HTR-8/SVneo (cell line): Measurements from ENCODE around the gene CYB5R3.
"Not testable (repeated sequence)": the region's sequence is repeated elsewhere in the genome, so short reads cannot be mapped to it uniquely, and the experiment has no call there.

Experiments used
- DNase-seq: peaks from one replicate; pipeline ENCODE4 v3.0.0; 2011; ENCODE audit warnings: low spot score, mixed read lengths; ENCODE audit not compliant: insufficient read length
- FAIRE-seq: peaks from 2 replicates; lab custom pipeline; 2011; peaks lifted over from hg19 to GRCh38; lab: Jason Lieb, UNC

Gene CYB5R3

GRCh38 chr22:42608823-42609361 lies 40.3 kb downstream of the CYB5R3 start:
- DNase-seq (peak; percentile 42), FAIRE-seq (no peak)

DNA sequence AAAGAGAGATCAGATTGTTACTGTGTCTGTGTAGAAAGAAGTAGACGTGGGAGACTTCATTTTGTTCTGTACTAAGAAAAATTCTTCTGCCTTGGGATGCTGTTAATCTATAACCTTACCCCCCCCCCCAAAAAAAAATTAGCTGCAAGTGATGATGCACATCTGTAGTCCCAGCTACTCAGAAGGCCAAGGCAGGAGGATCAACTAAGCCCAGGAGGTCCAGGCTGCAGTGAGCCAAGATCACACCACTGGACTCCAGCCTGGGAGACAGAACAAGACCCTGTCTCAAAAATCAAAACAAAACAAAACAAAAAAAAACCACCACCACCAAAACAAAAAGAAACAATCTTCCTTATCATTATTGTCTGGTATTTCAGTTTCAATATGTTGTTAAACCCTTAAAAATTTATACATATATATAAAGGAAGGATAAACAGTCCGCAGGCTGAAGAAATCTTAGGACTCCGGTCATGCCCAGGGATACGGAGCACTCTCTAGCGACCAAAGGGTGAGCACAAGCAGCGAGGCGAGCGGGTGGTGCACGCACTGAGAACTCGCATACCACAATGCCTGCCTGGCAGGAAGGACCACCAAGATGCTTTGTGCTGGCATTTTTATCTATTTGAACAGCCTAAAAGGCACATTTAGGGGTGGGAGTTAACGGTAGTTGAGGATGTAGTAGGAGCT lies 40.9 kb downstream of the CYB5R3 start:
- FAIRE-seq (no peak), DNase-seq (no peak)

GRCh38 chr22:42607641-42608040 lies 41.6 kb downstream of the CYB5R3 start:
- not testable (repeated sequence) for DNase-seq, FAIRE-seq

DNA sequence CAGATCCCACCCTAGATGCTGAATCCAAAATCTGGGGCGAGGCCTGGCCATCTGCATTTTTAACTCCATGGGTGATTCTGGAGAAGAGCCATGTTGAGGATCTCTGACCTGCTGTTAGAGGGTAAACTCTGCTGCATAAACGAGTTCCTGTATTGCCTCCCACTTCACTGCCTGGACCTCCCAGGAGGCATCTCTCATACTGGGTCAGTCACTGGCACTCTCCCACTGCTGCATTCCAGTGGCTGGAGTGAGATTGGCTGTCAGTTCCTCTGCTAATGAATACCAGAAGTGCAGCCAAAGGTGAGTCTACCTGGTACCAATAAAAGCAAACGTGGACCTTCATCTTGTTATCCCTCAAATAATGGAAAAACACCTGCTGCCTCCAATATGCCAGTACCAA lies 44.8 kb downstream of the CYB5R3 start:
- FAIRE-seq (no peak), DNase-seq (no peak)

DNA sequence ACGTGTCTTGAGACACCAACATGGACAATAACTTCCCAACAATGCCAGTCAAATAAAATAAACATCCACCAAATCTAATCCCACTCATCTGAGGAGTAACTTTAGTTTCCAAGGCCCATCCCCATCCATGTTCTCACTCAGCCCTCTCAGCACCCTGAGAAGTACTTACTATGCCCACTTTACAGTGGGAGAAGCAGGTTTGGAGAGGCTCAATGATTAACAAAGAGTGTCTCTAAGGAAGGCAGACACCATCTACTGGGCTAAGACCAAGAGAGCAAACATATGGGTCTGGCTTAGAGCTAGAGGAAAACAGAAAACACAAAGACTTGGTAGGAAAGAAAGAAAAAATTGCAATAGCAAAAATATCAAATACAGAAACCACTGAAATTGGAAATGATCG lies 45.8 kb downstream of the CYB5R3 start:
- DNase-seq (no peak), FAIRE-seq (no peak)

DNA sequence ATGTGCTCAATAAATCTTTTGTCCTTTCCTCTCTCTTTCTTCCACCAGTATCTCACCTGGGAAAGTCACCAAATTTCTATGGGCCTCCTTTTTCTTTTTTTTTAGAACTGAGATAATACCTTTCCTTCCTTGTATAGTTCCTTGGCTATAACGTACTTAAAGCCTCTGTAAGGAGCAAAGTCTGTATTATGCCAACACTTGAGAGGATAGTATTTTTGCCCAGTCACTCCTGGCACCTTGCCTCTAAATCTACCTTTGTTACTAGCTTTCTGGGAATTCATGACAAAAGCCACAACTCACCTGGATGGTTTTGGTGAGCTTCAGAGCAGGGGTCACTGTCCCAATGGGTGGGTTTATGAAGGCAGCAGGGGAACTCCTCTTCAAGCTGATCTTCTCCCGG lies 46.7 kb downstream of the CYB5R3 start:
- FAIRE-seq = no peak

DNA sequence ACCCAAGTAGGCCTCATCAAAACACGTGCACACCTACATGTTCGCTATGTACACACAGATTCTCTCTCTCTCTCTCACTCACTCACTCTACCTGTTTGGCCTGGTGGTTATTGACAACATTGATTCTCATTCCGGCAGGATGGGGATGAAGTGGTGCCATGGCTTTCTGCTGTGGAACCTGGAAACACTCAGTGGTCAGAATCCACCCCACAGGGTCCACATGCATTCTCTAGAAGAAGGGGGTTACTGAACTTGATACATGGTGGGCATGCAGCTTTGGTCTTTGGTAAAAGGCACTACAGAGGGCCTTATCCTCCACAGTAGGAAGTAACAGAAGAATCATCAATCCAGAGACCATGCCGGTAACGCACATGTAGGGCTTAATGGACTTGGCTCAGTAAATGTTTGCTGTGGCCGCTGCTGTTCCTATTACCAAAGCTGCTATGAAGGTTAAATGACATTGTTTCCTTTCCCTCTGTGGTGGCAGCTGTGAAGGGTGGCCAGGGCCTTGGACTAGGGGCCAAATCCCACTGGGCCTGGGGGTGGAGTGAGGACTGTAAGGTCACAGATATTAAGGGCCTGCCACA lies 47.2 kb downstream of the CYB5R3 start:
- FAIRE-seq = no peak
- DNase-seq = no peak

More for the DNA sequence above, 46.7 kb downstream of the CYB5R3 start:
- DNase-seq = no peak

GRCh38 chr22:42596863-42597530 lies 52.2 kb downstream of the CYB5R3 start:
- FAIRE-seq (no peak), DNase-seq (no peak)

DNA sequence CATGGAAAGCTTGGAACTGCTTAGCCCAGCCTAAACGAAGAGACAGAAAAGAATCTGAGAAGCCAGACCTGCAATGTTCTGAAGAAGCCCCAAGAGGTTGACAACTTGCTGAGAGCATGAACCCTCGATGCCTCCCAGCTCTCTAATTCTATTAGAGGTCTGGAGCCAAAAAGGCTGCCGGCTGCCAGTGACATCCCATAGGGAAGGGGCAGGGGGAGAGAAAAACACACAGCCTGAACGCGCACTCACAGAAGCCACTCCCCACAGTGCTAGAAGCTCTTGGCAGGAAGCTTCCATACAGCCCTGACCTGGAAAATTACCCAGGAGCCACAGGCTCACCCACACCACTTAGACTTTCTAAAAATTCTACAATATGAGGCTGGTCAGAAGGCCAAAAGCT lies 52.9 kb downstream of the CYB5R3 start:
- FAIRE-seq (no peak), DNase-seq (no peak)

- no peak for DNase-seq
- no peak for FAIRE-seq
These were observed 53.8 kb downstream of the CYB5R3 start for GRCh38 chr22:42595434-42595833.

DNA sequence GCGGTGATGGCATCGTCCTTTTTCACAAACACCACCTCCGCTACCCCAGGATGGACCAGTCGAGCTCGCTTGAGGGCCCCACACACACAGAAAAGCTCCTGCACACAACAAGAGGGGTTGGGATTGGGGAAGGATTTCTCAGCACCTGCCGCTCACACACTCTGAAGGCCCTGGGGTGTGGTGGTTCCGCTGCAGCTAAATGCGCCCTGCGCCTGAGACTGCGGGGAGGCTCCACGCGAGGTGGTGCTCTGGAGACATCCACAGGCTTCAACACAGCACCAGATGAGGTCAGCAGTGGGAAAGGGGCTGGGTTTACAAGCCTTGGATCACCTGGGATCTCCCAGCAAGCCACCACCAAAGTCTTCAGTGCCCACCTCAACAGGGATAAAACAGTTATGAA lies 57.2 kb downstream of the CYB5R3 start:
- FAIRE-seq (no peak), DNase-seq (no peak)

DNA sequence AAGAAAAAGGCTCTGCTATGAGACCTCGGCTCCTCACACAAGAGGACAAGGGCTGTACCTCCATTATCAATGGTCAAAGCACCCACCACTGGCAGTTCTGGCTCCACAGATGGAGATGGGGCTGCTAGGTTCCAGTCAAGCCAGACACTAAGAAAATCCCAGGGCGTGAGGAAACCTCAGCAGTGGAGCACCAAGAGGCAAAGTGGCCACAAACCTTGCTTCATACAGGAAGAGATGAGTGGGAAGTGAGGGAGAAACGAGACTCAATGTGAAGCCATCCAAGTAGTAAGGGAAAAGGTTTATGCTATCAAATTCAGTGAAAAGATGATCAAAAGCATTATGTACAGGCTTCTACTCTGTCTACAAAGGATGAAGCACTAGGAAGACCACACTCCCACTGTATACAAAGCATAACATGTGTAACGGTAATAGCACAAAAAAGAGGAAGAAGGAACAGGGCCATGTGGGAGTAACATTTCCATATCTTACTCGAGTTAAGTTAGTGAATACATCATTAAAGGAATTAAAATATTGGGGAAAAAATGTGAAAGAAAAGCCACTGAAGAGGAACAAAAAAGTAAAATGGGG lies 61.5 kb downstream of the CYB5R3 start:
- DNase-seq = no peak
- FAIRE-seq = no peak

DNA sequence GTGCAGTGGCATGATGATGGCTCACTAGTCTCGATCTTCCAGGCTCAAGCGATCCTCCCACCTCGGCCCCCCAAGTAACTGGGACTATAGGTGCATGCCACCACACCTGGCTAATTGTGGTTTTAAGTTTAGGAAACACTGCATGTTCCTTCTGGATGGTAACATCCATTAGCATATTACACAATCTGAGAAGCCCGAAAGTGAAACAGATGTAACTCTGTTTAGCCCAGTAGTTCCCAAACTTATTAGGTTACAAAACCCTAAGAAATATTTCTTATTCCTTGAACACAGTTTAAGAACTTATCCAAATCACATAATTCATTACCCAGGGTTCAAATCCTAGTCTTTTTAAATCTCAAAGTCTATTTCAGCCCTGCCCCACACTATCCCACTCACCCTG lies 62.8 kb downstream of the CYB5R3 start:
- FAIRE-seq = no peak

DNA sequence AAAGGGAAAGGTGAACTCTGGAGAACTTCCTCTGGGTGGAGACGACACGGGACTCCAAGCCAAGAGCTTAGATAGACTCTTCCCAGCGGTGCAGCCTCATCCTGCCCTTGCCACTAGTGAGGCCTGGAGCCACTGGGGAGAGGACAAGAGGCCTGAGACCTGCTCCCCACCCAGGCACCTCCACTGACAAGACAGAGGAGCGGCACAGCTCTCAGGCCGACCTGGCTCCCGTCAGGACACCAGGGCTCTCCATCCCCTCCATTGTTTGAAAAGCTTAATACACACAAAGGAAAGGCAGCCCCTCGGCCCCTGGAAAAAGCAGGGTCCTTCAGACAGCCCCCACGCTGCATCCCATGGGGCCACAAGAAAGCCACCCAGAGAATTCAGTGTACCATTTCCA lies 64.1 kb downstream of the CYB5R3 start:
- DNase-seq (no peak), FAIRE-seq (no peak)

More for the DNA sequence above, 62.8 kb downstream of the CYB5R3 start:
- no peak for DNase-seq

DNA sequence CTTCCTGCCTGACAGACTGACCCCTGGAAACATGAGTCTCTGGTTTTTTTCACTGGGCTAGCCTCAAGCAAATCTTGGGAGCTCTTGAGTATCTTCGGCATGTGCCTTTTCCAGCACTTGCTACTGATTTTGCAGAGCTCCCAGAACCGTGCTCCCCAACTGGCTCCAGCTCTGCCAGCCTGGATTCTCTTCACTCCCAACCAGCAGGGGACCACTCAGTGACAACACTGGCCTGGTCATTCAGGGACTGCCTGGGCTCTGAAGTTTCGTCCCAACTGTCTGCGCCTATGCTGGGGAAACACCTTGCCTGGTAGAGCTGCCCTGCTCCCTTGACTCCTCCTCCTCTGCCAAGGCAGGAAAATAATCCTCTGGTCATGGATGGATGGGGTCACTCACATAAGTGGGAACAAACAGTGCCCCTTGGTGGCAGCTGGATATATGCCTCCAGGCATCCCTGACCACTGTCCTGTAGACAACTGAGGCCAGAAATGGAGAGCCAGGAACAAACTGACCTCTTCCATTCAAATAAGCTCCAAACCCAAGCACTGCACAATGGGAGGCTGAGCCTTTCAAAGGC lies 64.7 kb downstream of the CYB5R3 start:
- DNase-seq = no peak
- no peak for FAIRE-seq

DNA sequence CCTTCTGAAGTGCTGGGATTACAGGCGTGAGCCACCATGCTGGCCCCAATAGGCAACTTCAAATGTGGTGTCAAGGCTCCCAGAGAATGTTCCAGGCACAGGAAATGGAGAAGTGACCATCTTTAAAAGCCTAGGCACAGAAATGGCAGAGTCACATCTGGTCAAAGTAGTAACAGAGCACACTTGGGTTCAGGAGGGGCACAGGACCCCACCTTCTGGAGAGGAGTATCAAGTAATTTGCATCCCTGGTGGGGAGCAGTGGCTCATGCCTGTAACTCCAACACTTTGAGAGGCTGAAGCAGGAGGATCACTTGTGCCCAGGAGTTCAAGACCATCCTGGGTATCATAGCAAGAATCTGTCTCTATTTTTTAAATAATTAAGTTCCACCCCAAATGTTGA lies 66.2 kb downstream of the CYB5R3 start:
- FAIRE-seq = no peak
- DNase-seq = no peak

DNA sequence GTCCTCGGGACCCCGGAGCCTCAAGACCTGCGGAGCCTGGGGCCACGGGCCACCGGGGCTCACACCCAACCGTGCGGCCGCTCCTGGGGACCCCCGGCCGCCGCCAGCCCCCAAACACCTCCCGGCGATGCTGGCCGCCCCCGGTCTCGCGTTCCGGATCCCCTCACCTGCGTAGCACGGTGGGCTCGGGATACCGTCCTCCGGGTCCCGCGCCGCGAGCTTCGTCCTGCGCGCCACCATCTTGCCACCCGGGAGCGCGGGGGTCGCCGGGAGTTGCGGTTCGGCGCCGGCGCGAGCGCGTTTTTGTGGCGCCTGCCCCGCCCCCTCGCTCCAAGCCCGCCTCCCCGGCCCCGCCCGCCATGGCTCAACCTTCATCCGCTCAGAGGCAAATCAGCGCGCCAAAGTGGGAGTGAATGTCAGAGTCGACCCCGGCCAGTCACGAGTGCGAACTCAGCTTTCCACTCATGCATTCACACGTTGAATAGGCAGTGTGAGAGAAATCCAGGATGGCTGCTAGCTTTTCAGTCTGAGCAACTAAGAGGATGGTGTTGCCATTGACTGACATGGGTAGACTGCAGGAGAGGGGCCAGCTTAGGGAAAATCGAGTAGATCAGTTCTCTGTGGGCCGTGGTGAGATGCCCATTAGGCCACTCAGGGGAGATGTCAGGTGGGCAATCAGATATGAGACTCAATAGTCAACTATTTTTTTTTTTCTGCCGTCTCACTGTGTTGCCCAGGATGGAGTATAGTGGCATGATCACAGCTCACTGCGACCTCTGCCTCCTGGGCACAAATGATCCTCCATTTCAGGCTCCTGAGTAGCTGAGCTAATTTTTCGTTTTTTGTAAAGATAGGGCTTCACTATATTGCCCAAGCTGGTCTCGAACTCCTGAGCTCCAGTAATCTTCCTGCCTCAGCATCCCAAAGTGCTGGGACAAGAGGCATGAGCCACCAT lies 67.2 kb downstream of the CYB5R3 start:
- FAIRE-seq (peak; percentile 93), DNase-seq (peak; percentile 75)

GRCh38 chr22:42581194-42581761 lies 67.9 kb downstream of the CYB5R3 start:
- DNase-seq = not testable (repeated sequence)
- FAIRE-seq = peak; percentile 38

GRCh38 chr22:42580040-42580439 lies 69.2 kb downstream of the CYB5R3 start:
- DNase-seq, FAIRE-seq: not testable (repeated sequence)
